Parathyroid adenoma (tissue), 2 donors: Measurements from ENCODE around the gene DGKG.

Experiments used
- H2AFZ ChIP-seq: fragments of 300-600 bp; sonication (generic); one replicate; pipeline ENCODE4 v1.7.0; 2017; ENCODE audit warnings: antibody characterized with exemption, mild to moderate bottlenecking
- H3K27ac ChIP-seq: fragments of 300-600 bp; sonication (generic); one replicate; pipeline ENCODE4 v1.7.0; 2017
- H3K27me3 ChIP-seq: fragments of 300-600 bp; sonication (generic); one replicate; pipeline ENCODE4 v1.7.0; 2017; ENCODE audit warnings: low read length; ENCODE audit not compliant: control insufficient read depth, insufficient read depth
- H3K36me3 ChIP-seq: fragments of 300-600 bp; sonication (generic); one replicate; pipeline ENCODE4 v1.7.0; 2017; ENCODE audit warnings: low read length; ENCODE audit not compliant: control insufficient read depth, insufficient read depth
- H3K4me1 ChIP-seq: fragments of 300-600 bp; sonication (generic); one replicate; pipeline ENCODE4 v1.7.0; 2017; ENCODE audit warnings: control low read depth
- H3K4me2 ChIP-seq: fragments of 300-600 bp; sonication (generic); one replicate; pipeline ENCODE4 v1.7.0; 2017; ENCODE audit warnings: low read length
- H3K4me3 ChIP-seq: fragments of 300-600 bp; sonication (generic); one replicate; pipeline ENCODE4 v1.7.0; 2017; ENCODE audit warnings: low read depth, low read length
- H3K79me2 ChIP-seq: fragments of 300-600 bp; sonication (generic); one replicate; pipeline ENCODE4 v1.7.0; 2017; ENCODE audit warnings: control low read depth
- H3K9ac ChIP-seq: fragments of 300-600 bp; sonication (generic); one replicate; pipeline ENCODE4 v1.7.0; 2017; ENCODE audit warnings: mild to moderate bottlenecking
- H3K9me3 ChIP-seq: fragments of 300-600 bp; sonication (generic); one replicate; pipeline ENCODE4 v1.7.0; 2017; ENCODE audit warnings: low read length; ENCODE audit not compliant: control insufficient read depth
- CTCF ChIP-seq: fragments of 300-600 bp; sonication (generic); IDR thresholded peaks from one replicate; pipeline ENCODE4 v1.7.0; 2017; ENCODE audit warnings: antibody characterized with exemption, mild to moderate bottlenecking
- donor health status: primary hyperparathyroidism.

Gene DGKG

GRCh38 chr3:186166036-186166435 lies 196.0 kb downstream of the DGKG start:
- no peaks in the 10 kb centered on the region for H3K9me3 ChIP-seq
- no peaks in the 10 kb centered on the region for H3K79me2 ChIP-seq

GRCh38 chr3:186165331-186165730 lies 196.7 kb downstream of the DGKG start:
- H3K36me3 ChIP-seq, result no peaks in the 10 kb centered on the region
- H2AFZ ChIP-seq, result no peak overlapping the region
- no peak overlapping the region for H3K9ac ChIP-seq
- no peak overlapping the region for H3K4me3 ChIP-seq
- H3K27me3 ChIP-seq, result no peaks in the 10 kb centered on the region
- H3K4me1 ChIP-seq, result no peaks in the 10 kb centered on the region
- no peaks in the 10 kb centered on the region for H3K9me3 ChIP-seq
- no peak overlapping the region for H3K27ac ChIP-seq
- H3K79me2 ChIP-seq, result no peaks in the 10 kb centered on the region
- TF ChIP-seq CTCF, result no peak
- no peak overlapping the region for H3K4me2 ChIP-seq

More at GRCh38 chr3:186166036-186166435, 196.0 kb downstream of the DGKG start:
- Histone ChIP-seq H3K27ac (no peak overlapping the region), H3K4me3 (no peak overlapping the region), H3K4me1 (no peaks in the 10 kb centered on the region), H2AFZ (no peak overlapping the region), H3K9ac (no peak overlapping the region), H3K27me3 (no peaks in the 10 kb centered on the region), H3K36me3 (no peaks in the 10 kb centered on the region), H3K4me2 (no peak overlapping the region)
- no peak for TF ChIP-seq CTCF

- H3K79me2 ChIP-seq, result no peaks in the 10 kb centered on the region
- H3K36me3 ChIP-seq, result no peaks in the 10 kb centered on the region
- H3K9me3 ChIP-seq, result no peaks in the 10 kb centered on the region
- TF ChIP-seq CTCF, result no peak
- H3K27ac ChIP-seq, result no peak overlapping the region
- no peak overlapping the region for H2AFZ ChIP-seq
- no peaks in the 10 kb centered on the region for H3K4me1 ChIP-seq
- H3K4me3 ChIP-seq, result no peak overlapping the region
- H3K4me2 ChIP-seq, result no peak overlapping the region
- no peak overlapping the region for H3K9ac ChIP-seq
- H3K27me3 ChIP-seq, result no peaks in the 10 kb centered on the region
These were observed 197.3 kb downstream of the DGKG start for GRCh38 chr3:186164696-186165095.

GRCh38 chr3:186162221-186162620 lies 199.8 kb downstream of the DGKG start:
- Histone ChIP-seq H3K27ac (no peak overlapping the region), H3K4me2 (no peak overlapping the region), H3K36me3 (no peaks in the 10 kb centered on the region), H3K4me1 (no peaks in the 10 kb centered on the region), H3K79me2 (no peaks in the 10 kb centered on the region), H3K4me3 (no peak overlapping the region), H2AFZ (no peak overlapping the region), H3K9me3 (no peaks in the 10 kb centered on the region), H3K27me3 (no peaks in the 10 kb centered on the region), H3K9ac (no peak overlapping the region)
- TF ChIP-seq CTCF, result no peak

GRCh38 chr3:186160691-186161243 lies 201.3 kb downstream of the DGKG start:
- no peaks in the 10 kb centered on the region for H3K27me3 ChIP-seq
- no peak overlapping the region for H2AFZ ChIP-seq
- no peaks in the 10 kb centered on the region for H3K4me1 ChIP-seq
- no peaks in the 10 kb centered on the region for H3K9me3 ChIP-seq
- no peak overlapping the region for H3K9ac ChIP-seq
- H3K36me3 ChIP-seq, result no peaks in the 10 kb centered on the region
- H3K4me3 ChIP-seq, result no peak overlapping the region
- H3K79me2 ChIP-seq, result no peaks in the 10 kb centered on the region
- H3K4me2 ChIP-seq, result no peak overlapping the region
- no peak for TF ChIP-seq CTCF
- no peak overlapping the region for H3K27ac ChIP-seq
